K562 (cell line): Measurements from ENCODE around the gene PTPRU. TPM values are rescaled to one million over a fixed set of nuclear protein-coding genes. Genes with fewer than 3 reads are reported as not detected.

Experiments used
- CHD1 ChIP-seq: fragments of 200-600 bp; sonication (generic); IDR thresholded peaks from one replicate; pipeline ENCODE4 v1.6.1; 2012; ENCODE audit warnings: mild to moderate bottlenecking, moderate library complexity, low read length, inconsistent platforms
- FOXO4 ChIP-seq: fragments of 450-650 bp; formaldehyde crosslinking; IDR thresholded peaks from 2 replicates; pipeline ENCODE4 v1.4.0; 2020; ENCODE audit warnings: mild to moderate bottlenecking, moderate library complexity
- FOXP4 ChIP-seq: sonication (generic); formaldehyde crosslinking; IDR thresholded peaks from 2 replicates; pipeline ENCODE4 v1.8.0; 2022; ENCODE audit warnings: mild to moderate bottlenecking, missing genetic modification reagents, borderline replicate concordance
- IRF2 ChIP-seq: sonication (generic); formaldehyde crosslinking; IDR thresholded peaks from 2 replicates; pipeline ENCODE4 v1.8.1; 2022; ENCODE audit warnings: mild to moderate bottlenecking, missing genetic modification reagents
- JUN ChIP-seq, 2 experiments: sonication (generic) in 1 of 2; formaldehyde crosslinking in 1 of 2; IDR thresholded peaks; 2 replicates each; pipeline versions ENCODE4 v1.6.1 to v1.8.0; 2012 to 2022; ENCODE audit warnings: borderline replicate concordance in 2 of 2, mild to moderate bottlenecking in 2 of 2, improper control_type of control experiment in 1 of 2, low read depth in 1 of 2, low read length in 1 of 2, missing genetic modification reagents in 1 of 2
- KHSRP ChIP-seq: fragments of 450-650 bp; IDR thresholded peaks from 2 replicates; pipeline ENCODE4 v1.6.1; 2017
- REST ChIP-seq, 2 experiments: fragments of 450-650 bp; formaldehyde crosslinking in 1 of 2; IDR thresholded peaks; 2 replicates each; pipeline versions ENCODE4 v1.4.0 to v1.6.1; 2014 to 2020; ENCODE audit warnings: mild to moderate bottlenecking in 2 of 2, borderline replicate concordance in 1 of 2, low read depth in 1 of 2
- STAG1 ChIP-seq: sonication (generic); formaldehyde crosslinking; IDR thresholded peaks from 2 replicates; pipeline ENCODE4 v1.5.0; 2020; ENCODE audit warnings: missing genetic modification reagents, borderline replicate concordance
- TSC22D4 ChIP-seq: fragments of 450-650 bp; IDR thresholded peaks from 2 replicates; pipeline ENCODE4 v1.6.1; 2016; ENCODE audit warnings: missing genetic modification characterization, missing biosample characterization, control low read depth
- ZMIZ1 ChIP-seq, 2 experiments: fragments of 150-350 bp in 1 of 2; IDR thresholded peaks; 2 replicates each; pipeline ENCODE4 v1.6.1; 2012 to 2016; ENCODE audit warnings: low read depth in 2 of 2, low read length in 2 of 2, mild to moderate bottlenecking in 1 of 2, moderate library complexity in 1 of 2
- ZNF695 ChIP-seq: fragments of 450-650 bp; formaldehyde crosslinking; IDR thresholded peaks from 2 replicates; pipeline ENCODE4 v1.4.0; 2020; ENCODE audit warnings: mild to moderate bottlenecking, moderate library complexity
- polyA plus RNA-seq, 8 experiments: library from polyadenylated mRNA; depleted of rRNA in 4 of 8; stranded (reverse) in 5 of 8; unstranded in 3 of 8; fragments of >200 nt; fragmentation: Nextera tagmentation in 2 of 8; fragmentation: Illumina TruSeq in 1 of 8; extraction: Ambion mirVana in 2 of 8; extraction: Trizol in 1 of 8; gene quantifications; 2 replicates each; pipeline versions ENCODE4 v1.2.1 to v1.2.3, GENCODE V29; 2011 to 2014; ENCODE audit warnings: inconsistent platforms in 1 of 8, missing spikeins in 1 of 8
- total RNA-seq, 7 experiments: library from RNA; depleted of rRNA in 6 of 7; stranded (reverse); fragments of >200 nt in 6 of 7; fragmentation: Illumina TruSeq in 2 of 7; extraction: Trizol in 2 of 7; gene quantifications; 2 replicates each; pipeline versions ENCODE4 v1.2.1 to v1.2.3, GENCODE V29; 2011 to 2021; ENCODE audit warnings: low replicate concordance in 1 of 7

The PTPRU gene
- total and polyA plus RNA-seq, 9 of the 15 experiments (the other 6 are each of a cell fraction or from before 2014, with no cell fraction given), result 0.01 to 2.9 (median 1.0) TPM

GRCh38 chr1:29332204-29332603, 95.9 kb downstream of the PTPRU start (continued):
- peak; percentile 49; the same call in 1 of the 2 replicates for TF ChIP-seq REST (IDR thresholded peaks at IDR 0.05; ENCODE audit: borderline replicate concordance)
- TF ChIP-seq REST (CRISPR knock-in tag; IDR thresholded peaks at IDR 0.05; ENCODE audit: low read depth), result no peak
- no peak for TF ChIP-seq IRF2 (CRISPR knock-in tag)
- TF ChIP-seq ZNF695 (CRISPR knock-in tag), result no peak
- TF ChIP-seq TSC22D4, result no peak
- TF ChIP-seq STAG1 (CRISPR knock-in tag), result peak; percentile 71; the same call in 1 of the 2 replicates
- 0 out of 2 replicates have a peak, but pooled peaks have one; percentile 30 for TF ChIP-seq JUN (IDR thresholded peaks at IDR 0.05; ENCODE audit: borderline replicate concordance, low read depth, low read length)
- no peak for TF ChIP-seq JUN (CRISPR knock-in tag; IDR thresholded peaks at IDR 0.05; ENCODE audit: borderline replicate concordance)
- TF ChIP-seq ZMIZ1 (IDR thresholded peaks at IDR 0.05; ENCODE audit: low read depth in 2 of 2, low read length in 2 of 2), result no peak
- TF ChIP-seq KHSRP, result no peak
- TF ChIP-seq FOXP4, result no peak
- TF ChIP-seq CHD1, result no peak
- TF ChIP-seq FOXO4, result no peak
